SK-N-SH treated with all-trans-retinoic acid at 6 μM for 48 hours (cell line): ENCODE data around the gene COIL.
"Not testable (repeated sequence)": the region's sequence is repeated elsewhere in the genome, so short reads cannot be mapped to it uniquely, and the experiment has no call there.

Experiments
- ATAC-seq: fragments of 200-7000 bp; cut with Tn5 transposase; 3 replicates; pipeline ENCODE4 v1.9.1; 2020; ENCODE audit warnings: mild to moderate bottlenecking, moderate library complexity
- BACH2 ChIP-seq: fragments of 250-450 bp; sonication (Bioruptor Pico); IDR thresholded peaks from 2 replicates; pipeline ENCODE4 v1.9.0; 2021; ENCODE audit warnings: mild to moderate bottlenecking, borderline replicate concordance
- CSDC2 ChIP-seq: fragments of 250-450 bp; sonication (Bioruptor Pico); IDR thresholded peaks from 2 replicates; pipeline ENCODE4 v1.5.0; 2020; ENCODE audit warnings: mild to moderate bottlenecking, moderate library complexity
- ESRRG ChIP-seq: fragments of 250-450 bp; sonication (Bioruptor Pico); IDR thresholded peaks from 2 replicates; pipeline ENCODE4 v1.6.1; 2021; ENCODE audit warnings: mild to moderate bottlenecking
- GLIS3 ChIP-seq: fragments of 250-450 bp; sonication (Bioruptor Pico); IDR thresholded peaks from 2 replicates; pipeline ENCODE4 v1.5.0; 2020; ENCODE audit warnings: mild to moderate bottlenecking, moderate library complexity
- ISL1 ChIP-seq: fragments of 250-450 bp; sonication (Bioruptor Pico); IDR thresholded peaks from 2 replicates; pipeline ENCODE4 v2.1.2; 2022; ENCODE audit warnings: mild to moderate bottlenecking, moderate library complexity
- PPARA ChIP-seq: fragments of 250-450 bp; sonication (Bioruptor Pico); IDR thresholded peaks from 2 replicates; pipeline ENCODE4 v1.5.0; 2020; ENCODE audit warnings: mild to moderate bottlenecking, borderline replicate concordance
- RARB ChIP-seq: fragments of 250-450 bp; sonication (Bioruptor Pico); IDR thresholded peaks from 2 replicates; pipeline ENCODE4 v1.8.0; 2021; ENCODE audit warnings: mild to moderate bottlenecking, moderate library complexity
- SNAI2 ChIP-seq: fragments of 250-450 bp; sonication (Bioruptor Pico); IDR thresholded peaks from 2 replicates; pipeline ENCODE4 v1.5.0; 2020; ENCODE audit warnings: mild to moderate bottlenecking, moderate library complexity
- TCF4 ChIP-seq: fragments of 250-450 bp; sonication (Bioruptor Pico); IDR thresholded peaks from 2 replicates; pipeline ENCODE4 v1.8.0; 2021; ENCODE audit warnings: mild to moderate bottlenecking, moderate library complexity, borderline replicate concordance
- TOX ChIP-seq: fragments of 250-450 bp; sonication (Bioruptor Pico); IDR thresholded peaks from 2 replicates; pipeline ENCODE4 v1.8.0; 2021; ENCODE audit warnings: mild to moderate bottlenecking, moderate library complexity, borderline replicate concordance
- ZFP3 ChIP-seq: fragments of 250-450 bp; sonication (Bioruptor Pico); IDR thresholded peaks from 2 replicates; pipeline ENCODE4 v1.5.0; 2020; ENCODE audit warnings: mild to moderate bottlenecking, moderate library complexity
- ZNF565 ChIP-seq: fragments of 450-650 bp; formaldehyde crosslinking; conservative IDR thresholded peaks from 2 replicates; pipeline ENCODE4 v1.5.0; 2020; ENCODE audit warnings: low read depth, mild to moderate bottlenecking, moderate library complexity
- ZNF70 ChIP-seq: fragments of 450-650 bp; formaldehyde crosslinking; IDR thresholded peaks from 2 replicates; pipeline ENCODE4 v1.5.0; 2020; ENCODE audit warnings: mild to moderate bottlenecking, moderate library complexity
- ZNF8 ChIP-seq: fragments of 450-650 bp; formaldehyde crosslinking; IDR thresholded peaks from 2 replicates; pipeline ENCODE4 v1.5.0; 2020; ENCODE audit warnings: mild to moderate bottlenecking, moderate library complexity
- TF ChIP-seq, protein P1 (sequence below): fragments of 250-450 bp; sonication (Bioruptor Pico); IDR thresholded peaks from 2 replicates; pipeline ENCODE4 v1.8.0; 2021; ENCODE audit warnings: low read depth, mild to moderate bottlenecking, moderate library complexity, borderline replicate concordance
- TF ChIP-seq, protein P2 (sequence below): fragments of 250-450 bp; sonication (Bioruptor Pico); IDR thresholded peaks from 2 replicates; pipeline ENCODE4 v1.5.0; 2020; ENCODE audit warnings: mild to moderate bottlenecking, moderate library complexity
- TF ChIP-seq, protein P3 (sequence below): fragments of 250-450 bp; sonication (Bioruptor Pico); IDR thresholded peaks from 2 replicates; pipeline ENCODE4 v1.8.0; 2020; ENCODE audit warnings: mild to moderate bottlenecking, moderate library complexity, borderline replicate concordance
- TF ChIP-seq, protein P4 (sequence below): fragments of 250-450 bp; sonication (Bioruptor Pico); IDR thresholded peaks from 2 replicates; pipeline ENCODE4 v1.5.1; 2021; ENCODE audit warnings: mild to moderate bottlenecking, moderate library complexity

COIL gene

DNA sequence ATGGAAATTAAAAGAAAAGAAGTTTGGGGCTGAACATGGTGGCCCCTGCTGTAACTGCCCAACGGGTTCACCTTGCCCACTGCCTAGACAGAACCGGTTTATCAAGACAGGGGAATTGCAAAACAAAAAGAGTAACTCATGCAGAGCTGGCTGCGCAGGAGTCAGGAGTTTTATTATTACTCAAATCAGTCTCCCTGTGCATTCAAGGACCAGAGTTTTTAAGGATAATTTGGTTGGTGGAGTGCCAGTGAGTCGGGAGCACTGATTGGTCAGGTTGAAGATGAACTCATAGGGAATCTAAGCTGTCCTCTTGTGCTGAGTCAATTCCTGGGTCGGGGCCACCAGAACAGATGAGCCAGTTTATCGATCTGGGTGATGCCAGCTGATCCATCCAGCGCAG, 12.7 kb upstream of the COIL start:
- no peak for ATAC-seq
- no peak for TF ChIP-seq ZNF70
- no peak for TF ChIP-seq ESRRG (CRISPR knock-in tag)

DNA sequence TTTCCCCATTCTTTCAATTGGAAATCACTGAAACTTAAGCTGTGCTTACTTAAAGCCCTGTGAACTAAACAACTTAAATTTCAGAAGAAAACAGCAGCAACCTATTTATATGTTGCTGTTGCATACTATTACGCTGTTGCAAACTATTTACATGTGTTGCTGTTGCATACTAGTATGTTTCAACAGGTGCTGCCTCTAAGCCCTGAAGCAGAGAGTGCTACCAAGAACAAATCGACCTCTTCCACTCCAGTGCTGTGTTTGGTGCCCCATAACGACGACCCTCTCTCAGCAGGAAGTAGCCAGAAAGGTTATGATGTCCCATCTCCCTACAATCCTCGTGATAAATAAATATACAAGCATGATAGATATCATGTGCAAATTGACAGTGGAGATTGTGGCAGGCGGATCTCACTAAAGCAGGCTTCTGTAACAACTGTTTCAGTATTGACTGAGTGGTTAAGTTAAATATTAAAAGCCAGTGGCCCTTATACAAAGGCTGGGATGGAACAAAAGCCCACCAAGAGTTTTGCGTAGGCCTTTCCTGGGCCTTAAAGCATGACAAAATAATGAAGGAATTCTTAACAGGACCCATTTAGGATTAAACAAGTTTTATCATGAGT, 11.4 kb upstream of the COIL start:
- no peak for TF ChIP-seq RARB
- TF ChIP-seq ESRRG (CRISPR knock-in tag): no peak
- no peak for TF ChIP-seq ISL1 (CRISPR knock-in tag)
- no peak for ATAC-seq

DNA sequence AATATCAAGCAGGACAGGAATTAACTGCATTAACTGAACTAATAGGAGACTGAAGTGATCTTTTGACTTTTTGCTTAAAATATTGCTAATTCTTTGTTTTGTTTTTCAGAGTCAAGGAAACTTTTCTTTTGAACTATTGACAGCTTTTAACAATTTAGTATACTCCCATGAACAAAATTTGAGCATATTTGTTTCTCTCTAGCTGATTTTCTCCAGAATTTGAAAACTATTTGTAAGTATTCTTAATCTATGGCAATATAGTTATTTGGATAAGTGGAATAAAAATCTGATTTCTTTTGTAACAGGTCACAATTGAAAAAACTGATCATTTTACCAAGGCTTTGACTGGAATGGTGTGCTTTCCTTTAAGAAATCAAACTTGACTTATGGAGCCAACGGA, 10.1 kb upstream of the COIL start:
- TF ChIP-seq, protein P1, sequence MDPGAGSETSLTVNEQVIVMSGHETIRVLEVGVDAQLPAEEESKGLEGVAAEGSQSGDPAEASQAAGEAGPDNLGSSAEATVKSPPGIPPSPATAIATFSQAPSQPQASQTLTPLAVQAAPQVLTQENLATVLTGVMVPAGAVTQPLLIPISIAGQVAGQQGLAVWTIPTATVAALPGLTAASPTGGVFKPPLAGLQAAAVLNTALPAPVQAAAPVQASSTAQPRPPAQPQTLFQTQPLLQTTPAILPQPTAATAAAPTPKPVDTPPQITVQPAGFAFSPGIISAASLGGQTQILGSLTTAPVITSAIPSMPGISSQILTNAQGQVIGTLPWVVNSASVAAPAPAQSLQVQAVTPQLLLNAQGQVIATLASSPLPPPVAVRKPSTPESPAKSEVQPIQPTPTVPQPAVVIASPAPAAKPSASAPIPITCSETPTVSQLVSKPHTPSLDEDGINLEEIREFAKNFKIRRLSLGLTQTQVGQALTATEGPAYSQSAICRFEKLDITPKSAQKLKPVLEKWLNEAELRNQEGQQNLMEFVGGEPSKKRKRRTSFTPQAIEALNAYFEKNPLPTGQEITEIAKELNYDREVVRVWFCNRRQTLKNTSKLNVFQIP (CRISPR knock-in tag): no peak
- no peak for TF ChIP-seq ZNF565 (CRISPR knock-in tag)
- TF ChIP-seq ZFP3 (CRISPR knock-in tag): no peak
- no peak for TF ChIP-seq TOX (CRISPR knock-in tag)
- no peak for TF ChIP-seq SNAI2 (CRISPR knock-in tag)
- TF ChIP-seq, protein P2, sequence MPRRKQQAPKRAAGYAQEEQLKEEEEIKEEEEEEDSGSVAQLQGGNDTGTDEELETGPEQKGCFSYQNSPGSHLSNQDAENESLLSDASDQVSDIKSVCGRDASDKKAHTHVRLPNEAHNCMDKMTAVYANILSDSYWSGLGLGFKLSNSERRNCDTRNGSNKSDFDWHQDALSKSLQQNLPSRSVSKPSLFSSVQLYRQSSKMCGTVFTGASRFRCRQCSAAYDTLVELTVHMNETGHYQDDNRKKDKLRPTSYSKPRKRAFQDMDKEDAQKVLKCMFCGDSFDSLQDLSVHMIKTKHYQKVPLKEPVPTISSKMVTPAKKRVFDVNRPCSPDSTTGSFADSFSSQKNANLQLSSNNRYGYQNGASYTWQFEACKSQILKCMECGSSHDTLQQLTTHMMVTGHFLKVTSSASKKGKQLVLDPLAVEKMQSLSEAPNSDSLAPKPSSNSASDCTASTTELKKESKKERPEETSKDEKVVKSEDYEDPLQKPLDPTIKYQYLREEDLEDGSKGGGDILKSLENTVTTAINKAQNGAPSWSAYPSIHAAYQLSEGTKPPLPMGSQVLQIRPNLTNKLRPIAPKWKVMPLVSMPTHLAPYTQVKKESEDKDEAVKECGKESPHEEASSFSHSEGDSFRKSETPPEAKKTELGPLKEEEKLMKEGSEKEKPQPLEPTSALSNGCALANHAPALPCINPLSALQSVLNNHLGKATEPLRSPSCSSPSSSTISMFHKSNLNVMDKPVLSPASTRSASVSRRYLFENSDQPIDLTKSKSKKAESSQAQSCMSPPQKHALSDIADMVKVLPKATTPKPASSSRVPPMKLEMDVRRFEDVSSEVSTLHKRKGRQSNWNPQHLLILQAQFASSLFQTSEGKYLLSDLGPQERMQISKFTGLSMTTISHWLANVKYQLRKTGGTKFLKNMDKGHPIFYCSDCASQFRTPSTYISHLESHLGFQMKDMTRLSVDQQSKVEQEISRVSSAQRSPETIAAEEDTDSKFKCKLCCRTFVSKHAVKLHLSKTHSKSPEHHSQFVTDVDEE: no peak
- TF ChIP-seq, protein P3, sequence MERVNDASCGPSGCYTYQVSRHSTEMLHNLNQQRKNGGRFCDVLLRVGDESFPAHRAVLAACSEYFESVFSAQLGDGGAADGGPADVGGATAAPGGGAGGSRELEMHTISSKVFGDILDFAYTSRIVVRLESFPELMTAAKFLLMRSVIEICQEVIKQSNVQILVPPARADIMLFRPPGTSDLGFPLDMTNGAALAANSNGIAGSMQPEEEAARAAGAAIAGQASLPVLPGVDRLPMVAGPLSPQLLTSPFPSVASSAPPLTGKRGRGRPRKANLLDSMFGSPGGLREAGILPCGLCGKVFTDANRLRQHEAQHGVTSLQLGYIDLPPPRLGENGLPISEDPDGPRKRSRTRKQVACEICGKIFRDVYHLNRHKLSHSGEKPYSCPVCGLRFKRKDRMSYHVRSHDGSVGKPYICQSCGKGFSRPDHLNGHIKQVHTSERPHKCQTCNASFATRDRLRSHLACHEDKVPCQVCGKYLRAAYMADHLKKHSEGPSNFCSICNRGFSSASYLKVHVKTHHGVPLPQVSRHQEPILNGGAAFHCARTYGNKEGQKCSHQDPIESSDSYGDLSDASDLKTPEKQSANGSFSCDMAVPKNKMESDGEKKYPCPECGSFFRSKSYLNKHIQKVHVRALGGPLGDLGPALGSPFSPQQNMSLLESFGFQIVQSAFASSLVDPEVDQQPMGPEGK (CRISPR knock-in tag): no peak
- no peak for TF ChIP-seq ZNF8 (CRISPR knock-in tag)
- no peak for ATAC-seq

DNA sequence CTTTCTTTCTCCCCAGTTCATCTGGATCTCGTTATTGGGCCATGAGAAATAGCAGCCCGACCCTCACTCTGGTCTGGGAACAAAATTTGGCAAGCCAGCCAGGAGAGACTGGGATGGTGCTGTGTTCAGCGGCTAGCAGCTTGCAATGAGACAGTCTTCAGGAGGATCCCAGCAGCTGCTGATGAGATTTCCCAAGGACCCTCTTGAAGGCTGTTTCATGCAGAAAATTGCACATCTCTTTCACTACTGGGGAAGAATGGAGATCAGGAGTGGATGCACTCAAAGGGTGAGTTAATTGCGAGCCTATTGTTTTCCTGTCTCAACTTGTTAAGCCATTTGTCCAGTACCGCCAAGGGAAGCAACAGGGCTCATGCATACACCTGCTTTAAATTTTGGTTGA, 5.5 kb upstream of the COIL start:
- ATAC-seq: peak; percentile 69
- TF ChIP-seq ESRRG (CRISPR knock-in tag) (no peak), TOX (CRISPR knock-in tag) (no peak), TCF4 (CRISPR knock-in tag) (peak; percentile 54; the same call in 1 of the 2 replicates), ISL1 (CRISPR knock-in tag) (no peak)
- TF ChIP-seq, protein P2: no peak

DNA sequence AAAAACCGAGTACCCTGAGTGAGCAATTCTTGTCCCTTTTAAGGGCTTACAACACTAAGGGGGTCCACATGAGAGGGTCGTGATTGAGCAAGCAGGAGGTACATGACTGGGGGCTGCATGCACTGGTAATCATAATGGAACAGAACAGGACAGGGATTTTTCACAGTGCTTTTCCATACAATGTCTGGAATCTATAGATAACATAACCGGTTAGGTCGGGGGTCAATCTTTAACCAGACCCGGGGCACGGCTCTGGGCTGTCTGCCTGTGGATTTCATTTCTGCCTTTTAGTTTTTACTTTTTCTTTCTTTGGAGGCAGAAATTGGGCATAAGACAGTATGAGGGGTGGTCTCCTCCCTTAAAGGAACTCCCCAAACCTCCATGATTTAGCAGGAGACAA, 4.8 kb upstream of the COIL start:
- not testable (repeated sequence) for ATAC-seq

DNA sequence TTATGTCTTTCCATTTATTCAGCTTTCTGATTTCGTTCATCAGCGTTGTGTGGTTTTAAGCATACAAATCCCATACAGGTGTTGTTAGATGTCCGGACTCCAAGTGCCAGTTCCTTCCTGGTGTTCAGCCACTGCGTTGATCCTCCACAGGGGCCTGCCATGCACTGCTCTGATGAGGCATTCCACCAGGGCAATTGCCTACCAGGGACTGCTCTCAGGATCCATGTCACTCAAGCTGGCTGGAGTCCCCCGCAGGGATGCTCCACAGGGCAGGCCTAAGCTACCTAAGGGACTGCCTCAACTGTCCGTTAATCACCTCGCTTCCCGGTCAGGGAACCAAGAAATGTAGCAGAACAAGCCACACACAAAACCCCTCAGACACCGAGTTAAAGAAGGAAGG, 4.4 kb upstream of the COIL start:
- ATAC-seq: not testable (repeated sequence)

DNA sequence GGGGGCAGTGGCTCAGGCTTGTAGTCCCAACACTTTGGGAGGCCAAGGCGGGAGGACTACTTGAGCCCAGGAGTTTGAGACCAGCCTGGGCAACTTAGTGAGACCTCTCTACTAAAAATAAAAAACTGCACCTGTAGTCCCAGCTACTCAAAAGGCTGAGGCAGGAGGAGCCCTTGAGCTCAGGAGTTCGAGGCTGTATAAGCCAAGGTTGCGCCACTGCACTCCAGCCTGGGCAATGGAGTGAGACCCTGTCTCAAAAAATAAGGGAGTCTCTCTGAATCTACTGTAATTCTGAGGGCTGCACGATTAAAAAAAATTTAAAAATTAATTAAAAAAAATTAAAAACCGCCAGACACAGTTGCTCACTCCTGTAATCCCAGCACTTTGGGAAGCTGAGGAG, 3.9 kb downstream of the COIL start:
- no peak for ATAC-seq
- no peak for TF ChIP-seq PPARA
- TF ChIP-seq BACH2 (CRISPR knock-in tag): no peak
- TF ChIP-seq ZNF8 (CRISPR knock-in tag): no peak
- no peak for TF ChIP-seq RARB
- TF ChIP-seq, protein P4, sequence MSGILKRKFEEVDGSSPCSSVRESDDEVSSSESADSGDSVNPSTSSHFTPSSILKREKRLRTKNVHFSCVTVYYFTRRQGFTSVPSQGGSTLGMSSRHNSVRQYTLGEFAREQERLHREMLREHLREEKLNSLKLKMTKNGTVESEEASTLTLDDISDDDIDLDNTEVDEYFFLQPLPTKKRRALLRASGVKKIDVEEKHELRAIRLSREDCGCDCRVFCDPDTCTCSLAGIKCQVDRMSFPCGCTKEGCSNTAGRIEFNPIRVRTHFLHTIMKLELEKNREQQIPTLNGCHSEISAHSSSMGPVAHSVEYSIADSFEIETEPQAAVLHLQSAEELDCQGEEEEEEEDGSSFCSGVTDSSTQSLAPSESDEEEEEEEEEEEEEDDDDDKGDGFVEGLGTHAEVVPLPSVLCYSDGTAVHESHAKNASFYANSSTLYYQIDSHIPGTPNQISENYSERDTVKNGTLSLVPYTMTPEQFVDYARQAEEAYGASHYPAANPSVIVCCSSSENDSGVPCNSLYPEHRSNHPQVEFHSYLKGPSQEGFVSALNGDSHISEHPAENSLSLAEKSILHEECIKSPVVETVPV (CRISPR knock-in tag): no peak
- TF ChIP-seq ZNF70: no peak
- no peak for TF ChIP-seq ZNF565 (CRISPR knock-in tag)
- no peak for TF ChIP-seq ISL1 (CRISPR knock-in tag)
- TF ChIP-seq, protein P1 (CRISPR knock-in tag): no peak
- no peak for TF ChIP-seq GLIS3 (CRISPR knock-in tag)
- TF ChIP-seq CSDC2 (CRISPR knock-in tag): no peak
- no peak for TF ChIP-seq SNAI2 (CRISPR knock-in tag)
- no peak for TF ChIP-seq TCF4 (CRISPR knock-in tag)
